Mesodermal cell (in vitro differentiated cells): ENCODE data around the gene SLC9A9. TPM values are rescaled to one million over a fixed set of nuclear protein-coding genes. Genes with fewer than 3 reads are reported as not detected.

ENCODE experiments used
- H3K27ac ChIP-seq: 2 replicates; pipeline ENCODE4 v1.7.0; 2013; ENCODE audit warnings: mild to moderate bottlenecking, low read depth, low read length, moderate library complexity; ENCODE audit not compliant: severe bottlenecking
- H3K36me3 ChIP-seq: 2 replicates; pipeline ENCODE4 v1.7.1; 2013; ENCODE audit warnings: mild to moderate bottlenecking, low read length, moderate library complexity; ENCODE audit not compliant: control insufficient read depth, insufficient read depth
- H3K4me1 ChIP-seq: one replicate; pipeline ENCODE4 v1.7.1; 2013; ENCODE audit warnings: mild to moderate bottlenecking, low read length; ENCODE audit not compliant: insufficient read depth, control insufficient read depth, poor library complexity, severe bottlenecking
- H3K4me3 ChIP-seq: 2 replicates; pipeline ENCODE4 v1.7.0; 2013; ENCODE audit warnings: low read length, control low read depth, mild to moderate bottlenecking; ENCODE audit not compliant: insufficient read depth, poor library complexity, severe bottlenecking; ENCODE audit errors: extremely low read depth
- H3K9me3 ChIP-seq: 2 replicates; pipeline ENCODE4 v1.7.1; 2013; ENCODE audit warnings: mild to moderate bottlenecking, low read length, moderate library complexity; ENCODE audit not compliant: control insufficient read depth
- WGBS, 2 experiments: methylation state at CpG; one replicate each; pipeline ENCODE4 v1.1.5; 2013; ENCODE audit warnings: missing lambda C conversion rate in 2 of 2; ENCODE audit not compliant: insufficient coverage in 2 of 2; 5-methylcytosine and 5-hydroxymethylcytosine counted together
- polyA plus RNA-seq, 2 experiments: library from polyadenylated mRNA; stranded (reverse); fragments of 50-300 nt; gene quantifications; one replicate each; pipeline ENCODE4 v1.2.3, GENCODE V29; 2013

Gene SLC9A9
- 5.5 TPM for polyA plus RNA-seq (2013, experiment 1 of 2)
- 6.6 TPM for polyA plus RNA-seq (2013, experiment 2 of 2)

GRCh38 chr3:143847787-143848631, at the start of gene SLC9A9:
SLC9A9 (minus strand) TSS chr3:143848468; CDS start chr3:143848322, 146 bp downstream.
- no peaks in the 10 kb centered on the region for H3K36me3 ChIP-seq
- peak within 1 kb of the TSS; percentile 39 for H3K4me3 ChIP-seq
- no peaks in the 10 kb centered on the region for H3K9me3 ChIP-seq
- H3K27ac ChIP-seq: peak within 1 kb of the TSS; percentile 60
- H3K4me1 ChIP-seq: peaks cover 24% of the 10 kb centered on the region
- WGBS, 2 experiments: 11 to 12% methylated on average over 11 to 12 of the region's 15 CpGs

DNA sequence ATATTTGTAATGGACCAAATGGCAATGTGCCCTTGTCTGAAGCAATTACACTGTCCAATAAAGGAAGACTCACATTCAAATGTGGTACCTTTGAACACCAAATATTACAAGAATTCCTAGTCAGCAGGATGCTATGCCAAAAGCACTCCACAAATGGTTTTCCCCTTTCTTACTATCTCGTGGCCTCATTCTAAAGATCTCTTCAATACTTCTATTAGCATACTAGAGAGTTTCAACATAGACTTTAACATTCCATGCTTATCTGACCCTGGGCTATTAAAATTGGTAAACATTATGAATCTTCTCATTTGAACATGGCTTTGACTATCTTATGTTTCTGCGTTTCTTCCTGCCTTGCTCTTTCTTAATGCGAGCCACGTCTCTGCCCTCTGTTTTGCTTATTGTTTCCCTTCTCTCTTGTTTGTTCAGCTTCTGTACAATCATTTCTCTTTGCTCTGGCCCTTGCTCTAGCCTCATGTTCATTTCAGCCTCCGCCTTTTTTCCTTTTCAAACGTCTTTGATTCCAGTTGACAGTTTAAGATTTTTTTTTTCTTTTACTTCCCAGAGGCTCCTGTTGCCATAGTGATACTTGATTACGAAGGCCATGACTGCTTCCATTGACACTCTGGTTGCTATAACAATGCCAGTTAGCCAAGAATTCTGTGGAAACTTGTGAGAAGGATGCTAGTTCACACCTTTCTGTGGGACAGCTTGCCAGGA, 49.5 kb upstream of the SLC9A9 start:
- H3K9me3 ChIP-seq: no peaks in the 10 kb centered on the region
- H3K4me3 ChIP-seq: no peak overlapping the region
- H3K4me1 ChIP-seq: no peaks in the 10 kb centered on the region
- 63 to 68% methylated on average over 5 to 7 of the region's 7 CpGs for WGBS, 2 experiments
- H3K27ac ChIP-seq: peak overlapping the region; percentile 65
- H3K36me3 ChIP-seq: no peaks in the 10 kb centered on the region

DNA sequence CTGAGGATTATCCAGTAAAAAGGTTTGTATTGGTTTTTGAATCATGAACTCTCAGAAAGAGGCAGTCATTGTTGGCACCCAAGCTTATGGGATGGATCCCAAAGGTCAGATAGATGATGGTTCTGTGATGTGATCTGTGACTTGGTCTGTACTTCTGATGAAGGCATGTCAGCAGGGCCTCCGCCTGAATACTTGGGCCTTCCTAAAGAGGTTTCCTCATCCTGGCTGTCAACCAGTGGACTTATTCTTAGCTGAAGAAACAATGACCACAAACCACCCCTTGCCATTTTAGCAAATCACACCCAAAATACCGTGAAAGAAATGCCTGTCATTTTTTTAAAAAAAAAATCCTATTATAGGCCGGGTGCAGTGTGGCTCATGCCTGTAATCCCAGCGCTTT, 48.2 kb upstream of the SLC9A9 start:
- no peaks in the 10 kb centered on the region for H3K9me3 ChIP-seq
- H3K36me3 ChIP-seq: no peaks in the 10 kb centered on the region
- no peak overlapping the region for H3K27ac ChIP-seq
- no peaks in the 10 kb centered on the region for H3K4me1 ChIP-seq
- no peak overlapping the region for H3K4me3 ChIP-seq
- 71 to 95% methylated on average over 1 to 3 of the region's 4 CpGs for WGBS, 2 experiments

DNA sequence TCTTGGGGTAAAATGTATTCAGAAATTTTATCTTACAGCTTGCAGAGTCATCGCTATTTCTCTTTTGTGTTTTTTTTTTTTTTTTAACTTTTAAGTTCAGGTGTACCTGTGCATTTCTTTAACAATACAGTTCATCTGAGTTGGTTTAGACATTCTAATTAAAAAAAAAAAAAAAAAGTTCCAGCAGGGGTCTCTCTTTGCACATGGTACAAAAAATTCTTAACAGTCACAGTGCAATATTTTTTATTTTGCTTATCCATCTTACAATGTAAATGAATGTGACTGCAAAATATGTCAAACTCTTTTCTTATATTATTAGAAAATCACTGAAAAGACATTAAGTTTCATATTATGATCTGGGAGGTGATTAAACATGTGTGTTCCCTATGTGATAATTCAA, 47.5 kb upstream of the SLC9A9 start:
- H3K4me1 ChIP-seq: no peaks in the 10 kb centered on the region
- H3K36me3 ChIP-seq: no peaks in the 10 kb centered on the region
- no CpG with 5 or more reads among the region's 1 CpG for WGBS, 2 experiments
- no peak overlapping the region for H3K27ac ChIP-seq
- no peak overlapping the region for H3K4me3 ChIP-seq
- H3K9me3 ChIP-seq: no peaks in the 10 kb centered on the region

GRCh38 chr3:143888846-143889245, 40.6 kb upstream of the SLC9A9 start:
- Histone ChIP-seq H3K9me3 (no peaks in the 10 kb centered on the region), H3K4me1 (no peaks in the 10 kb centered on the region), H3K36me3 (no peaks in the 10 kb centered on the region), H3K27ac (no peak overlapping the region), H3K4me3 (no peak overlapping the region)
- 20 to 46% methylated on average over 2 of the region's 2 CpGs for WGBS, 2 experiments

GRCh38 chr3:143888166-143888565, 39.9 kb upstream of the SLC9A9 start:
- H3K4me3 ChIP-seq: no peak overlapping the region
- 75 to 83% methylated on average over 2 of the region's 2 CpGs for WGBS, 2 experiments
- H3K4me1 ChIP-seq: no peaks in the 10 kb centered on the region
- no peak overlapping the region for H3K27ac ChIP-seq
- H3K36me3 ChIP-seq: no peaks in the 10 kb centered on the region
- no peaks in the 10 kb centered on the region for H3K9me3 ChIP-seq

DNA sequence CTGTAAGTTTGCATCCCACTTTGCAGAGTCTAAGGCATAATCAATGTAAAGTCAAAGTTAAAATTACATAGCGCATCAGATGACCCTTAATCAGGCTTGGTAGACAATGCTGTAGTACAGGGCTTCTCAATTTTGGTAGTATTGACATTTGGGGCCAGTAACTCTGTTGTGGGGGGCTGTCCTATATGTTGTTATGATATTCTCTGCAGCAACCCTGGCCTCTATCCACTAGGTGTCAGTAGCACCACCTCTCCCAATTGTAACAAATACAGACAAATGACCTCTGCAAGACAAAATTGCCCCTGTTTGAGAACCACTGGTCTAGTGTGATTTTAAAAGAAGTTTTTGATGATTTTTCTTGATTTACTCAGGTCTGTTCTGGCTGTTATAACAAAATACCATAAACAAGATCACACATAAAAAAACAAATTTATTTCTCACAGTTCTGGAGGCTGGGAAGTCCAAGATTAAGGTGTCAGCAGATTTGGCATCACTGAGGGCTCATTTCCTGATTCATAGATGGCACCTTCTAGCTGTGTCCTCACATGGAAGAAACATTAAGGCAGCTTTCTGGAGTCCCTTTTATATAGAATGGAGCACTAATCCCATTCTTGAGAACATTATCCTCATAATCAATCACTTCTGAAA, 37.6 kb upstream of the SLC9A9 start:
- no peaks in the 10 kb centered on the region for H3K9me3 ChIP-seq
- H3K36me3 ChIP-seq: no peaks in the 10 kb centered on the region
- no peak overlapping the region for H3K4me3 ChIP-seq
- H3K27ac ChIP-seq: no peak overlapping the region
- 67% methylated on average over 1 of the region's 1 CpG; no CpG with 5 or more reads in 1 of the 2 experiments for WGBS, 2 experiments
- no peaks in the 10 kb centered on the region for H3K4me1 ChIP-seq

DNA sequence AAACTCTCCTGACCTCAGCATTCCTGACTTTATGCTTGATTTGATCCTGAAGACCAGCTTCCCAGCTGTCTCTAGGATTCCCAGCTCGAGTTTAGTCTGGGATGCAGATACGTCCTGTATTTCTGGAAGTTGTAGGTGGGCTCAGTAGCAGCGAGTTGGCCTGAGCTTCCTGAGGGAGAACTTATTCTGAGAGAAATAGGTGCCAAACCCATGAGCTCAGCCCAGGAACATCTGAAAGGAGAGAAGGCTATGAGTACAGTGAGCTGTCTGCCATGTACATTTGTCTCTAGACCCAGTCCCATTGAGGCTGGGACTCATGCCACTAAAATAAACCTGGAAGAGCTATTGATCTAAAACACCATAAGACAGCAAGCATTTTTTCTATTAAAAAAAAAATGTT, 36.6 kb upstream of the SLC9A9 start:
- WGBS, 2 experiments: 83 to 88% methylated on average over 3 of the region's 3 CpGs
- H3K4me1 ChIP-seq: no peaks in the 10 kb centered on the region
- no peaks in the 10 kb centered on the region for H3K36me3 ChIP-seq
- no peaks in the 10 kb centered on the region for H3K9me3 ChIP-seq
- no peak overlapping the region for H3K4me3 ChIP-seq
- no peak overlapping the region for H3K27ac ChIP-seq

- H3K36me3 ChIP-seq: no peaks in the 10 kb centered on the region
- WGBS, 2 experiments: 100% methylated on average over 2 of the region's 3 CpGs; no CpG with 5 or more reads in 1 of the 2 experiments
- H3K4me1 ChIP-seq: no peaks in the 10 kb centered on the region
- no peak overlapping the region for H3K4me3 ChIP-seq
- H3K9me3 ChIP-seq: no peaks in the 10 kb centered on the region
- H3K27ac ChIP-seq: no peak overlapping the region
Observed at GRCh38 chr3:143883151-143883550, 34.9 kb upstream of the SLC9A9 start.

DNA sequence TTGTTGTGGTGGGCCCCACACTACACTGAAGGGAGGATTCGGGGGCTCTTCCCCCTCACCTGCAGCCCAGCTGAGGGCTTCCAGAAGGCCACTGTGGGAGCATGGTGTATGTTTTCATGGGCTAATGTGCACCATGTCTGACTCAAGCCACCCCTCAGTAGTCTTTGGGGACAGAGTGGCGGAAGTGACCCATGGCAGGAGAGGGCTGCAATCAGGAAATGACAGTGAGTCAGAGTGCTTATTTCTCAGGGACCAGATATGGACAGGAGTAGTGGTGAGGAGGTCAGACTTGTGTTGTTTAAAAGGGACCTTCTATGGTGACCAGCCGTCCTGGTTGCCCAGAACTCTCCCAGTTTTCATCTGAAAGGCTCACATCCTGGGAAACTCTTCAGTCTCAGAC, 32.8 kb upstream of the SLC9A9 start:
- Histone ChIP-seq H3K4me1 (no peaks in the 10 kb centered on the region), H3K4me3 (no peak overlapping the region), H3K27ac (no peak overlapping the region), H3K36me3 (no peaks in the 10 kb centered on the region), H3K9me3 (no peaks in the 10 kb centered on the region)
- 90 to 92% methylated on average over 2 of the region's 3 CpGs for WGBS, 2 experiments
